HL-60 (cell line): ENCODE measurements around the gene ANXA11.

ENCODE experiments used
- DNase-seq, 2 experiments: peaks; one replicate each; pipeline ENCODE4 v3.0.0-alpha.2; 2010 to 2020; ENCODE audit warnings: low read depth in 1 of 2, low spot score in 1 of 2
- H3K27ac ChIP-seq: fragments of 250-450 bp; sonication (Bioruptor Pico); replicated peaks from 2 replicates; pipeline ENCODE4 v1.5.1; 2020; ENCODE audit warnings: mild to moderate bottlenecking, moderate library complexity
- H3K27me3 ChIP-seq: fragments of 250-450 bp; sonication (Bioruptor Pico); 2 replicates; pipeline ENCODE4 v1.5.1; 2021; ENCODE audit warnings: mild to moderate bottlenecking, moderate library complexity; ENCODE audit not compliant: insufficient read depth, poor library complexity, severe bottlenecking
- H3K4me3 ChIP-seq: replicated peaks from 2 replicates; pipeline ENCODE4 v1.5.1; 2011; ENCODE audit warnings: mild to moderate bottlenecking, control low read depth, low read length; ENCODE audit not compliant: insufficient read depth
- GABPA ChIP-seq: IDR thresholded peaks from 2 replicates; pipeline ENCODE4 v1.6.1; 2012; ENCODE audit warnings: low read depth
- POLR2AphosphoS5 ChIP-seq: IDR thresholded peaks from 2 replicates; pipeline ENCODE4 v1.6.1; 2012; ENCODE audit warnings: low read depth
- SPI1 ChIP-seq: IDR thresholded peaks from 2 replicates; pipeline ENCODE4 v1.6.1; 2012; ENCODE audit warnings: low read depth, mild to moderate bottlenecking, borderline replicate concordance
- TF ChIP-seq, protein P1 (sequence below): IDR thresholded peaks from 2 replicates; pipeline ENCODE4 v1.6.1; 2012; ENCODE audit warnings: low read depth; ENCODE audit not compliant: insufficient replicate concordance
- TF ChIP-seq, protein P2 (sequence below): IDR thresholded peaks from one replicate; pipeline ENCODE4 v1.5.1; 2011; ENCODE audit warnings: low read length, control low read depth, inconsistent platforms; ENCODE audit not compliant: insufficient read depth

The ANXA11 gene

DNA sequence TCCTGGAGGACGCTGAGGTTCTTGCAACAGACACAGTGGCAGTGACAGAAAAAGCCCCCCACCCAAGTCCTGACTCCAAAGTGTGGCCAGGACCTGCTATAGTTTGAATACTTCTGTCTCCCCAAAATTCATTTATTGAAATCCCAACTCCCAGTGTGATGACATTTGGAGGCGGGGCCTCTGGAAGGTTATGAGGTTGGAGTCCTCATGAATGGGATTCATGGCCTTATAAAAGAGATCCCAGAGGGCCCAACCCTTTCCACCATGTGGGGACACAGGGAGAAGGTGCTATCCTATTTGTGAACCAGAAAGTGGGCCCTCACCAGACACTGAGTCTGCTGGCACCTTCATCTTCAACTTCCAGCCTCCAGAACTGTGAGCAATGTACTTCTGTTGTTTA, 18.3 kb downstream of the ANXA11 start:
- TF ChIP-seq, protein P1, sequence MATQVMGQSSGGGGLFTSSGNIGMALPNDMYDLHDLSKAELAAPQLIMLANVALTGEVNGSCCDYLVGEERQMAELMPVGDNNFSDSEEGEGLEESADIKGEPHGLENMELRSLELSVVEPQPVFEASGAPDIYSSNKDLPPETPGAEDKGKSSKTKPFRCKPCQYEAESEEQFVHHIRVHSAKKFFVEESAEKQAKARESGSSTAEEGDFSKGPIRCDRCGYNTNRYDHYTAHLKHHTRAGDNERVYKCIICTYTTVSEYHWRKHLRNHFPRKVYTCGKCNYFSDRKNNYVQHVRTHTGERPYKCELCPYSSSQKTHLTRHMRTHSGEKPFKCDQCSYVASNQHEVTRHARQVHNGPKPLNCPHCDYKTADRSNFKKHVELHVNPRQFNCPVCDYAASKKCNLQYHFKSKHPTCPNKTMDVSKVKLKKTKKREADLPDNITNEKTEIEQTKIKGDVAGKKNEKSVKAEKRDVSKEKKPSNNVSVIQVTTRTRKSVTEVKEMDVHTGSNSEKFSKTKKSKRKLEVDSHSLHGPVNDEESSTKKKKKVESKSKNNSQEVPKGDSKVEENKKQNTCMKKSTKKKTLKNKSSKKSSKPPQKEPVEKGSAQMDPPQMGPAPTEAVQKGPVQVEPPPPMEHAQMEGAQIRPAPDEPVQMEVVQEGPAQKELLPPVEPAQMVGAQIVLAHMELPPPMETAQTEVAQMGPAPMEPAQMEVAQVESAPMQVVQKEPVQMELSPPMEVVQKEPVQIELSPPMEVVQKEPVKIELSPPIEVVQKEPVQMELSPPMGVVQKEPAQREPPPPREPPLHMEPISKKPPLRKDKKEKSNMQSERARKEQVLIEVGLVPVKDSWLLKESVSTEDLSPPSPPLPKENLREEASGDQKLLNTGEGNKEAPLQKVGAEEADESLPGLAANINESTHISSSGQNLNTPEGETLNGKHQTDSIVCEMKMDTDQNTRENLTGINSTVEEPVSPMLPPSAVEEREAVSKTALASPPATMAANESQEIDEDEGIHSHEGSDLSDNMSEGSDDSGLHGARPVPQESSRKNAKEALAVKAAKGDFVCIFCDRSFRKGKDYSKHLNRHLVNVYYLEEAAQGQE: no peak
- no peak; the same call in 1 of the 2 replicates for TF ChIP-seq POLR2AphosphoS5
- TF ChIP-seq, protein P2, sequence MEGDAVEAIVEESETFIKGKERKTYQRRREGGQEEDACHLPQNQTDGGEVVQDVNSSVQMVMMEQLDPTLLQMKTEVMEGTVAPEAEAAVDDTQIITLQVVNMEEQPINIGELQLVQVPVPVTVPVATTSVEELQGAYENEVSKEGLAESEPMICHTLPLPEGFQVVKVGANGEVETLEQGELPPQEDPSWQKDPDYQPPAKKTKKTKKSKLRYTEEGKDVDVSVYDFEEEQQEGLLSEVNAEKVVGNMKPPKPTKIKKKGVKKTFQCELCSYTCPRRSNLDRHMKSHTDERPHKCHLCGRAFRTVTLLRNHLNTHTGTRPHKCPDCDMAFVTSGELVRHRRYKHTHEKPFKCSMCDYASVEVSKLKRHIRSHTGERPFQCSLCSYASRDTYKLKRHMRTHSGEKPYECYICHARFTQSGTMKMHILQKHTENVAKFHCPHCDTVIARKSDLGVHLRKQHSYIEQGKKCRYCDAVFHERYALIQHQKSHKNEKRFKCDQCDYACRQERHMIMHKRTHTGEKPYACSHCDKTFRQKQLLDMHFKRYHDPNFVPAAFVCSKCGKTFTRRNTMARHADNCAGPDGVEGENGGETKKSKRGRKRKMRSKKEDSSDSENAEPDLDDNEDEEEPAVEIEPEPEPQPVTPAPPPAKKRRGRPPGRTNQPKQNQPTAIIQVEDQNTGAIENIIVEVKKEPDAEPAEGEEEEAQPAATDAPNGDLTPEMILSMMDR: no peak
- no peak for TF ChIP-seq GABPA
- no peak for TF ChIP-seq SPI1
- Histone ChIP-seq H3K27me3 (no peaks in the 10 kb centered on the region), H3K4me3 (no peak overlapping the region), H3K27ac (peak overlapping the region; percentile 86)
- DNase-seq: no peak

DNA sequence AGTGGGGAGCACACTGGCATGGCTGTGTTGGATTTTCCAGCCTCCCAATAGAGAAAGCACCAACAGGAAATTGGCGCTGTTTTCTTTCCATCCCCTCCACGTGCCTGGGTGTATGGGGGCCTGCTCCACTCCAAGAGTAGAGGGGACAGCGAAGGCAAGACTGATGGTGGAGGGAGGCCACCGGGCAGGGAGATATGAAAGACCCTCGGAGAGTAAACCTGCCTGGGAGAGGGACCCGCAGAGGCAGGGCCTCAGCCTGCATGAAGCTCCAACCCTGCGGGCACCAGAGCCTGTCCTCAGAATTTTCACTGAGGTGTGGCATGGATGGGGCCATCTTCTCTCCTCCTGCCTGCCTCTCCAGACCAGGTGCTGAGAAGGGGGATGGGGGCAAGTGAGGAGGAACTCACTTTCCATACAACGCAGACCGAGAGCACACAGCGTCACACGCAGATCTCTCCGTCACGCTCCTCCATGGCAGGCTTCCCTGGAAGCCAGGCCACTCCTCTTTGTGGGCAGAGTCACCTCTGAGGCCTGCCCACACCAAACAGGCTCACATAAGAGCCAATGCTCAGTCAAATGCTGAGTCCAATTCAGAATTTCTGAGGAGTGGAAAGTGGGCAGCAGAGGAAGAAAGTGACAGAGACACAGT, 18.8 kb downstream of the ANXA11 start:
- DNase-seq: peak; percentile 47 to 71
- TF ChIP-seq, protein P2: no peak
- TF ChIP-seq POLR2AphosphoS5 (no peak; the same call in 1 of the 2 replicates), SPI1 (no peak), GABPA (no peak)
- TF ChIP-seq, protein P1: no peak
- H3K27ac ChIP-seq: peak overlapping the region; percentile 86
- H3K27me3 ChIP-seq: no peaks in the 10 kb centered on the region
- H3K4me3 ChIP-seq: no peak overlapping the region

DNA sequence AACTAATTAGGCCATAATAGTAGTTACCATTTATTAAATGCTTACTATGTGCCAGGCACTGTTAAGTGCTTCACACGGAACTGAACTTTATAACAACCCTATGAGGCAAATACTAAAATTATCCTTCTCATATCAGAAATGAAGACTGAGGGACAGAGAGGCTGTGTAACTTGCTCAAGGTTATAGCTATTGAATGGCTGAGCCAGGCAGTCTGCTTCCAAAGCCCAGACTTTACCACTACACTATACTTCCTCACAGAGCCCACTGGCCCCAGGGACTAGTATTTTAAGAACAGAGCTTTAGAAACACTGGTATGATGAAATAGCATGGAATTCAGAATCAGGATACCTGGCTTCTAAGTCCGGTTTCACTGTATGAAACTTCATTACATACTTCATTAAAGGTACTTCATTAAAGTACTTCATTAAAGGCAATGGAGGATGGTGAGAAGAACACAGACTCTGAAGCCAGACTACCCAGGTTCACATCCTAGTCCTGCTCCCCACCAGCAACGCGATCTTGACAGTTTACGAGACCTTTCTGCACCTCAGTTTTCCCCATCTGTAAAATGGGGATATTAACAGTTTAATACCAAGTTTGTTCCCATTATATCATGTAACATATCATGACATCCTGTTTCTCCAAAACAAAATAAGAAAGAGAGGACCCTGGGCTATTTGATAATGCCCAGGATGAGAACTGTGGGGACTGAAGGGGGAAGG, 19.6 kb downstream of the ANXA11 start:
- DNase-seq: no peak
- Histone ChIP-seq H3K4me3 (no peak overlapping the region), H3K27ac (no peak overlapping the region; the same call in 1 of the 2 replicates), H3K27me3 (no peaks in the 10 kb centered on the region)
- TF ChIP-seq, protein P2: no peak
- TF ChIP-seq, protein P1: no peak
- TF ChIP-seq POLR2AphosphoS5 (no peak), SPI1 (no peak), GABPA (no peak)
